Vagina (tissue), 2 donors: ENCODE data around the gene NEDD8. TPM values are rescaled to one million over a fixed set of nuclear protein-coding genes. Genes with fewer than 3 reads are reported as not detected.

ENCODE experiments used
- DNase-seq, 2 donors: peaks; one replicate each; pipeline ENCODE4 v3.0.0-alpha.2; 2017; ENCODE audit errors: extremely low spot score in 2 of 2
- H3K27ac ChIP-seq: fragments of 200-600 bp; sonication (generic); one replicate; pipeline ENCODE4 v1.5.1; 2019
- H3K27me3 ChIP-seq: fragments of 200-600 bp; sonication (generic); one replicate; pipeline ENCODE4 v1.5.1; 2019
- H3K36me3 ChIP-seq, 2 donors: fragments of 200-600 bp; sonication (generic); one replicate each; pipeline ENCODE4 v1.5.1; 2017 to 2019
- H3K4me1 ChIP-seq: fragments of 200-600 bp; sonication (generic); one replicate; pipeline ENCODE4 v1.5.1; 2019
- H3K4me3 ChIP-seq, 2 donors: fragments of 200-600 bp; sonication (generic); 1 replicate in 1 of 2; 2 replicates in 1 of 2; pipeline ENCODE4 v1.5.1; 2016 to 2019
- H3K9me3 ChIP-seq: fragments of 200-600 bp; sonication (generic); one replicate; pipeline ENCODE4 v1.5.1; 2019
- POLR2A ChIP-seq, 2 donors: fragments of 450-650 bp; IDR thresholded peaks; one replicate each; pipeline ENCODE4 v1.6.1; 2017; ENCODE audit warnings: antibody characterized with exemption in 2 of 2, mild to moderate bottlenecking in 2 of 2, moderate library complexity in 2 of 2
- POLR2AphosphoS5 ChIP-seq, 2 donors: sonication (generic); formaldehyde crosslinking; IDR thresholded peaks; one replicate each; pipeline ENCODE4 v1.9.0; 2017; ENCODE audit warnings: antibody characterized with exemption in 2 of 2, mild to moderate bottlenecking in 2 of 2, low read depth in 1 of 2; ENCODE audit not compliant: insufficient read depth in 1 of 2
- intact Hi-C: fragments of 100-400 bp; cut with DNase I; formaldehyde crosslinking; loops from one replicate; pipeline ENCODE4 v1.15.1; 2023
- total RNA-seq: library from RNA; depleted of rRNA; stranded (reverse); fragments of >200 nt; gene quantifications from one replicate; pipeline ENCODE4 v1.2.3, GENCODE V29; 2016
- TF ChIP-seq, protein P1 (sequence below), 3 experiments: fragments of 450-650 bp in 2 of 3; fragments of 200-600 bp in 1 of 3; sonication (generic) in 1 of 3; IDR thresholded peaks; one replicate each; pipeline ENCODE4 v1.5.1; 2017 to 2019; ENCODE audit warnings: antibody characterized with exemption in 3 of 3, mild to moderate bottlenecking in 2 of 3, moderate library complexity in 2 of 3

The NEDD8 gene
- total RNA-seq, 1 donor from 2014 or later: 140 TPM

DNA sequence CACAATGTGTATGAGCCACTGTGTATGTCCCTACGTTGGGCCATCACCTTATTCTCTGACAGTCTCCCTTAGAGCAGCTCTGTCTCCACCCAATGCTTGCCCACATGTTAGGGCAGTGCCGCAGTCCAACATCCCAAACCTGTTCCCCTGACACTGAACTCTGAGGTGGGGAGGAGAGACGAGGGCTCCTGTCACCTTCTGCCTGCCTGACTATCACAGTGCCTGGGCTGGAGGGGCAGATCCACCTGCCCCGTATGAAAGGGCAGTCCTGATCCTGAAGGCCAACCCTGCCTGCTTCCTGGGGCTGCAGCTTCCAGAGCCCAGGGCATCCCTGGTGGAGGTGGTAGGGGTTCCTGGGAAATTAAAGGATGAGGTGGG, 28.6 kb upstream of the NEDD8 start:
- Histone ChIP-seq H3K36me3 (peaks cover 0 to 7% of the 10 kb centered on the region in 2 donors), H3K4me3 (peak overlapping the region in 1 of 2 donors; percentile 26), H3K27me3 (no peaks in the 10 kb centered on the region), H3K27ac (no peak overlapping the region), H3K4me1 (peaks cover 11% of the 10 kb centered on the region), H3K9me3 (no peaks in the 10 kb centered on the region)
- intact Hi-C loops: no loop called here
- DNase-seq: no peak
- TF ChIP-seq POLR2A (IDR thresholded peaks at IDR 0.05): no peak
- TF ChIP-seq, protein P1, sequence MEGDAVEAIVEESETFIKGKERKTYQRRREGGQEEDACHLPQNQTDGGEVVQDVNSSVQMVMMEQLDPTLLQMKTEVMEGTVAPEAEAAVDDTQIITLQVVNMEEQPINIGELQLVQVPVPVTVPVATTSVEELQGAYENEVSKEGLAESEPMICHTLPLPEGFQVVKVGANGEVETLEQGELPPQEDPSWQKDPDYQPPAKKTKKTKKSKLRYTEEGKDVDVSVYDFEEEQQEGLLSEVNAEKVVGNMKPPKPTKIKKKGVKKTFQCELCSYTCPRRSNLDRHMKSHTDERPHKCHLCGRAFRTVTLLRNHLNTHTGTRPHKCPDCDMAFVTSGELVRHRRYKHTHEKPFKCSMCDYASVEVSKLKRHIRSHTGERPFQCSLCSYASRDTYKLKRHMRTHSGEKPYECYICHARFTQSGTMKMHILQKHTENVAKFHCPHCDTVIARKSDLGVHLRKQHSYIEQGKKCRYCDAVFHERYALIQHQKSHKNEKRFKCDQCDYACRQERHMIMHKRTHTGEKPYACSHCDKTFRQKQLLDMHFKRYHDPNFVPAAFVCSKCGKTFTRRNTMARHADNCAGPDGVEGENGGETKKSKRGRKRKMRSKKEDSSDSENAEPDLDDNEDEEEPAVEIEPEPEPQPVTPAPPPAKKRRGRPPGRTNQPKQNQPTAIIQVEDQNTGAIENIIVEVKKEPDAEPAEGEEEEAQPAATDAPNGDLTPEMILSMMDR (IDR thresholded peaks at IDR 0.05): no peak
- no peak for TF ChIP-seq POLR2AphosphoS5 (IDR thresholded peaks at IDR 0.05; ENCODE audit: insufficient read depth in 1 of 2, low read depth in 1 of 2)

DNA sequence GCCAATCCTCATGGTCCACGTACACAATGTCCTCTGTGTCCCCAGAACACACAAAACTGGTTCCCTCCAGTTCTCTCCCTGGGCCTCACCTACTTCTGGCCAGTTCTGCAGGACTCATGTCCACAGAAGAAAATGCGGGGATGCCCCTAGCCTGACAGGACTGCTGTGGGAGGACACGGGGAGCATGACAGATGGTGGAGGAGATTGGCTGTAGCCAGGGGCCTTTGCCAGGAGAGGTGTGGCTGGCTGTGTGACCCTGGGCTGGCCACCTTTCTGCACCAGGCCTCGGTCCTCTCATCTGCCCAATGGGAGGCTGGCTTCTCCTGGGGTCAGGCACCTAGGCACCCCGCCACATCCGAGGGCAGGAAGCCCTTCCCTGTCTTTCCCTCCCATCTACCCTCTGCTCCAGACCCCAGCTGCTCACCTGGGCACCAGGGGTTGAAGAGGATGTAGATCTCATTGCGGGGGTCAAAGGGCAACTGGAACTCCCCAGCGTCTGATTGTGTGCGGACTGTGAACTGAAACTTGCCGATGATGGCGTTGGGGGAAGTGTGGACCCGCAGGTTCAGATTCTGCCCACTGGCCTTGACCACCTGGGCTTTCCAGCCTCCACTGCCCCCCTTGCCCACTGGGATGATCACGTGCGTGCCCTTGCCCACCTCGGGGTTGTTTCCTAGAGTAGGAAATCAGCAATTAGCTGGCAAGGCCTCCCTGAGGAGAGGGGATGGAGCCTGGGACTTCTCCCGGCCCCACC, 28.0 kb upstream of the NEDD8 start:
- intact Hi-C loops: no loop called here
- H3K36me3 ChIP-seq: peaks cover 0 to 1% of the 10 kb centered on the region in 2 donors
- no peak overlapping the region for H3K4me3 ChIP-seq
- no peak for DNase-seq
- H3K27ac ChIP-seq: no peak overlapping the region
- TF ChIP-seq POLR2A (IDR thresholded peaks at IDR 0.05): no peak
- TF ChIP-seq POLR2AphosphoS5 (IDR thresholded peaks at IDR 0.05; ENCODE audit: insufficient read depth in 1 of 2, low read depth in 1 of 2): no peak
- TF ChIP-seq, protein P1 (IDR thresholded peaks at IDR 0.05): no peak
- peaks cover 11% of the 10 kb centered on the region for H3K4me1 ChIP-seq
- no peaks in the 10 kb centered on the region for H3K27me3 ChIP-seq
- no peaks in the 10 kb centered on the region for H3K9me3 ChIP-seq

DNA sequence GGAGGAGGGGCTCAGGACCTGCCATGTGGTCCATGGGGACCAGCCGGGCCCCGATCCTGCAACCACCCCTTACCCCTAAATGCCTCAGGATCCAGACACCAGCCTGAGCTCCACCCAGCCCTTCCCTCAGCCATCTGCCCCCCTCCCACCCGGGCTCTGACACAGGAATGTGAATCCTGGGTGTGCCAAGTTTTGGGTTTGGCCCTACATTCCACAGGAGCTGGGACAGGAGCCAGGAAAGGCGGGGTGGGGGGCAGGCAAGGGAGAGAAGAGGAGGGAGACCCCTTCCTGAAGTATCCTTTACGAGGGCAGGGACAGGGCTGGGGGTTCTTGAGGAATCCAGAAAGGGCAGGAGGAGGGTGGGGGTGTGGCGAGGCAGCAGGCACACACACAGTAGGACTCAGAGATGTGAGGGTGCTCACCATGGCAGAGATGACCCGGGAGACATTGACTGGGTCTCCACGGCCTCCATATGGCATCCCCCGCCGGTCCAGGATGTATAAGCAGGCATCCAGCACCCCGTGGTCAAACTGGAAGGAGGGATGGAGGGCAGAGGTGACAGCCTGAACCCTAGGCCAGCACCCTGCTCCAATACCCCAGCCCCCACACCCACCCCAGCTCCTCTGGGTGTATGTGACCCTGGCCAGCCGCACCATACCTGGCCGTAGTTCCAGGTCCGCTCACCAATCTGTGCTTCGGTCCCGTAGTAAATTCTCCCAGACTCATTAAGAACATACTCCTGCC, 27.3 kb upstream of the NEDD8 start:
- Histone ChIP-seq H3K4me3 (no peak overlapping the region), H3K36me3 (no peaks in the 10 kb centered on the region), H3K4me1 (peaks cover 11% of the 10 kb centered on the region), H3K27me3 (no peaks in the 10 kb centered on the region), H3K27ac (no peak overlapping the region), H3K9me3 (no peaks in the 10 kb centered on the region)
- DNase-seq: no peak
- TF ChIP-seq POLR2AphosphoS5 (IDR thresholded peaks at IDR 0.05; ENCODE audit: insufficient read depth in 1 of 2, low read depth in 1 of 2): no peak
- no peak for TF ChIP-seq POLR2A (IDR thresholded peaks at IDR 0.05)
- TF ChIP-seq, protein P1 (IDR thresholded peaks at IDR 0.05): no peak
- intact Hi-C loops: no loop called here

DNA sequence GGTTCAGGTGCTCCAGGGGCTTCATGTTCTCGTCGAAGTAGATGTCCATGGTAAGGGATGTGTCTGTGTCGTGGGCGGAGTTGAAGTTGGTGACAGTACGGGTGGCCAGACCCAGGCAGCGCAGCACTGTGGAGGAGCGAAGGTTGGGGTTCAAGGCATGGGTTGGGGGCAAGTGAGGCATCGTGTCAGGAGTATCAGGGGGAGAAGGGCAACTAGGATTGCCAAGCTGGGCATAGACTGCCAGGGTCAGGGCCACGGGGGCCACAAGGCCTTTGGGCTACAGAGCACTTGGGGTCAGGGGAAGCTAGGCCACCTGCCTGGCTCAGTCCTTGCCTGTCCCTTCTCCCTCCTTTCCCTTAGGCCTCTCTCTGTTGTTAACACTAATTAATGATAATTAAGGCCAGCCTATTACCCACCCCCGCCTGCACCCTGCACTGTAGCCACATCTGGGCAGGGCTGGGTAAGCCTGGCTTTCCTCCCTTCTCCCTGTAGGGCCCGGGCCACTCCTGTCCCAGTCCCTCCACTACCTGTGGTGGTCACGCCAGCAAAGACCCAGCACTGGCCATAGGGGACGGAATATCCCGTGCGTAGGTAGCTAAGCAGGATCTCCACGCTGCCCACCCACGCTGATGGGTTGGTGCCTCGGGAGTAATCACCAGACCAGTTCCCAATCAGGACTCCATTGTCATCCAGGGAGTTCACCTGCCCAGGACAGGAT, 26.5 kb upstream of the NEDD8 start:
- no peaks in the 10 kb centered on the region for H3K9me3 ChIP-seq
- no peaks in the 10 kb centered on the region for H3K27me3 ChIP-seq
- H3K27ac ChIP-seq: no peak overlapping the region
- H3K36me3 ChIP-seq: no peaks in the 10 kb centered on the region
- H3K4me1 ChIP-seq: peaks cover 11% of the 10 kb centered on the region
- intact Hi-C loops: no loop called here
- H3K4me3 ChIP-seq: no peak overlapping the region
- TF ChIP-seq, protein P1 (IDR thresholded peaks at IDR 0.05): no peak
- TF ChIP-seq POLR2AphosphoS5 (IDR thresholded peaks at IDR 0.05; ENCODE audit: insufficient read depth in 1 of 2, low read depth in 1 of 2): no peak
- no peak for TF ChIP-seq POLR2A (IDR thresholded peaks at IDR 0.05)
- no peak for DNase-seq
